Stimulated activated CD8-positive, alpha-beta memory T cell treated with anti-CD3 and anti-CD28 coated beads, Interleukin-12 subunit alpha, Interleukin-12 subunit beta, amount 100 ng/mL, for 1 hour (primary cell): ENCODE data around the gene KLRC2.
"Not testable (repeated sequence)": the region's sequence is repeated elsewhere in the genome, so short reads cannot be mapped to it uniquely, and the experiment has no call there.

Experiments
- DNase-seq: peaks from one replicate; pipeline ENCODE4 v3.0.0-alpha.2; 2020; ENCODE audit warnings: low read depth

Gene KLRC2

GRCh38 chr12:10405294-10405693 lies 30.5 kb downstream of the KLRC2 start:
- no peak for DNase-seq

GRCh38 chr12:10404798-10405197 lies 31.0 kb downstream of the KLRC2 start:
- DNase-seq: no peak

GRCh38 chr12:10400829-10401228 lies 35.0 kb downstream of the KLRC2 start:
- no peak for DNase-seq

GRCh38 chr12:10398168-10398567 lies 37.6 kb downstream of the KLRC2 start:
- DNase-seq: no peak

GRCh38 chr12:10397296-10397695 lies 38.5 kb downstream of the KLRC2 start:
- DNase-seq: no peak

- DNase-seq: not testable (repeated sequence)
These were observed 39.6 kb downstream of the KLRC2 start for GRCh38 chr12:10396176-10396575.

- no peak for DNase-seq
These were observed 40.3 kb downstream of the KLRC2 start for GRCh38 chr12:10395390-10395998.

GRCh38 chr12:10394531-10395152 lies 41.2 kb downstream of the KLRC2 start:
- DNase-seq: not testable (repeated sequence)

- DNase-seq: no peak
These were observed 42.5 kb downstream of the KLRC2 start for GRCh38 chr12:10393291-10393690.

GRCh38 chr12:10392394-10392930 lies 43.3 kb downstream of the KLRC2 start:
- DNase-seq: no peak

- not testable (repeated sequence) for DNase-seq
These were observed 44.8 kb downstream of the KLRC2 start for GRCh38 chr12:10390991-10391390.

GRCh38 chr12:10389904-10390303 lies 45.9 kb downstream of the KLRC2 start, which contains the start of gene KLRK1:
Gene KLRK1, minus strand, starts transcription at chr12:10390041. Its CDS starts 1,231 bp downstream, at chr12:10388810.
- no peak for DNase-seq

GRCh38 chr12:10388624-10389413 lies 47.0 kb downstream of the KLRC2 start:
- no peak for DNase-seq

- not testable (repeated sequence) for DNase-seq
These were observed 48.3 kb downstream of the KLRC2 start for GRCh38 chr12:10387498-10387897.

- DNase-seq: no peak
These were observed 49.0 kb downstream of the KLRC2 start for GRCh38 chr12:10386857-10387256.

GRCh38 chr12:10385166-10385613 lies 50.6 kb downstream of the KLRC2 start:
- DNase-seq: no peak

- no peak for DNase-seq
These were observed 51.6 kb downstream of the KLRC2 start for GRCh38 chr12:10384191-10384590.

GRCh38 chr12:10381928-10382628 lies 53.7 kb downstream of the KLRC2 start:
- DNase-seq: no peak
